Memory B cell (primary cell): ENCODE data around the gene GUCY1A1.

Experiments
- ATAC-seq: fragments of 150-1000 bp; cut with Tn5 transposase; 2 replicates; pipeline ENCODE4 v1.10.0; 2021; ENCODE audit warnings: low read depth, mild to moderate bottlenecking, moderate library complexity
- DNase-seq, 2 donors: peaks; one replicate each; pipeline ENCODE4 v3.0.0; 2022; ENCODE audit warnings: low spot score in 2 of 2
- H3K27ac Mint-ChIP-seq: one replicate; pipeline ENCODE4 v1.8.0; 2022; ENCODE audit warnings: mild to moderate bottlenecking, moderate library complexity, mixed read lengths
- H3K27me3 Mint-ChIP-seq: one replicate; pipeline ENCODE4 v1.8.0; 2022; ENCODE audit warnings: mixed read lengths
- H3K36me3 Mint-ChIP-seq: one replicate; pipeline ENCODE4 v1.8.0; 2022; ENCODE audit warnings: mild to moderate bottlenecking, mixed read lengths
- H3K4me1 Mint-ChIP-seq: one replicate; pipeline ENCODE4 v1.8.0; 2022; ENCODE audit warnings: mixed read lengths
- H3K4me3 Mint-ChIP-seq: one replicate; pipeline ENCODE4 v1.8.0; 2022; ENCODE audit warnings: mild to moderate bottlenecking, moderate library complexity, mixed read lengths
- H3K9me3 Mint-ChIP-seq: one replicate; pipeline ENCODE4 v1.8.0; 2022; ENCODE audit warnings: mixed read lengths

Gene GUCY1A1

GRCh38 chr4:155774033-155774432, 107.4 kb downstream of the GUCY1A1 start:
- H3K4me3 Mint-ChIP-seq = no peak overlapping the region
- H3K4me1 Mint-ChIP-seq = no peaks in the 10 kb centered on the region
- H3K27ac Mint-ChIP-seq = no peak overlapping the region
- no peak for DNase-seq
- peaks cover 1% of the 10 kb centered on the region for H3K27me3 Mint-ChIP-seq
- ATAC-seq = no peak
- H3K9me3 Mint-ChIP-seq = peaks cover 2% of the 10 kb centered on the region
- H3K36me3 Mint-ChIP-seq = no peaks in the 10 kb centered on the region

- no peaks in the 10 kb centered on the region for H3K4me1 Mint-ChIP-seq
- H3K27ac Mint-ChIP-seq = no peak overlapping the region
- no peaks in the 10 kb centered on the region for H3K36me3 Mint-ChIP-seq
- ATAC-seq (no peak), DNase-seq (no peak)
- peaks cover 6% of the 10 kb centered on the region for H3K27me3 Mint-ChIP-seq
- H3K4me3 Mint-ChIP-seq = no peak overlapping the region
- peaks cover 2% of the 10 kb centered on the region for H3K9me3 Mint-ChIP-seq
Observed at GRCh38 chr4:155777971-155778735, 111.5 kb downstream of the GUCY1A1 start.

GRCh38 chr4:155780775-155781174, 114.1 kb downstream of the GUCY1A1 start:
- Mint-ChIP-seq H3K4me1 (no peaks in the 10 kb centered on the region), H3K36me3 (no peaks in the 10 kb centered on the region), H3K27me3 (peaks cover 5% of the 10 kb centered on the region), H3K27ac (no peak overlapping the region), H3K4me3 (no peak overlapping the region), H3K9me3 (no peaks in the 10 kb centered on the region)
- ATAC-seq (no peak), DNase-seq (no peak)

GRCh38 chr4:155781249-155781831, 114.7 kb downstream of the GUCY1A1 start:
- no peak for ATAC-seq
- Mint-ChIP-seq H3K27me3 (peaks cover 5% of the 10 kb centered on the region), H3K9me3 (no peaks in the 10 kb centered on the region), H3K36me3 (no peaks in the 10 kb centered on the region), H3K4me3 (no peak overlapping the region), H3K27ac (no peak overlapping the region), H3K4me1 (no peaks in the 10 kb centered on the region)
- no peak for DNase-seq
